A549 treated with DMSO at 1 μM for 4 hours (cell line): ENCODE data around the gene WFDC10A. TPM values are rescaled to one million over a fixed set of nuclear protein-coding genes. Genes with fewer than 3 reads are reported as not detected.

ENCODE experiments used
- total RNA-seq: library from RNA; stranded (reverse); fragments of 200-300 nt; extraction: Qiagen RNA extraction; gene quantifications from 5 replicates; pipeline ENCODE4 v1.2.3, GENCODE V29; 2022; ENCODE audit warnings: low read depth

The WFDC10A gene
- not detected in 5 replicates for total RNA-seq

DNA sequence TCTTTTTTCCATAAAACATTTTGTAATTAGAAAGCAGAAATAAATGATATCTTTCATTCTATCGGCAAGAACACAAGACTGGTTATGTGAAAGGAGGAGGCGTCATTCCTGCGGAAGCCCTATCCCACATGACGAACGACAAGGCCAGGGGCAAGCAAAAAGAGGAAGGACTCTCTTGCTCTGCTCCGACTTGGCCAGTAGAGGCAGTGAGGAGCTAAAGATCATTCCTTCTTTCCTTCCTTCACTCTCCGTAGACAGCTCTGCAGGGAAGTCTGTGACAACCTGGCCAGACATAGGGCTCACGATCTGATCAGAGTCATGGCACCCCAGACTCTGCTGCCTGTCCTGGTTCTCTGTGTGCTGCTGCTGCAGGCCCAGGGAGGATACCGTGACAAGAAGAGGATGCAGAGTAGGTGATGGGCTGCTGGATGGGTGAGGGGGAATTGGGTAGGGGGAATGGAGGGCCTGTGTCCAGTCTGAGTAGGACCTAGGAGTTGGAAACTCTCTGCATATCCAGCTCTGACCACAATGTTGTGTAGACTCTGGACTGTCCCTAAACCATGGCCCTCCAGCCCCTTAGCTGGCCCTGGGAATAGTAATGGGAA, at the start of gene WFDC10A:
Gene WFDC10A (plus strand): TSS at position 244 of the 605 bp plus-strand sequence. CDS start 75 bp downstream, at position 319.

DNA sequence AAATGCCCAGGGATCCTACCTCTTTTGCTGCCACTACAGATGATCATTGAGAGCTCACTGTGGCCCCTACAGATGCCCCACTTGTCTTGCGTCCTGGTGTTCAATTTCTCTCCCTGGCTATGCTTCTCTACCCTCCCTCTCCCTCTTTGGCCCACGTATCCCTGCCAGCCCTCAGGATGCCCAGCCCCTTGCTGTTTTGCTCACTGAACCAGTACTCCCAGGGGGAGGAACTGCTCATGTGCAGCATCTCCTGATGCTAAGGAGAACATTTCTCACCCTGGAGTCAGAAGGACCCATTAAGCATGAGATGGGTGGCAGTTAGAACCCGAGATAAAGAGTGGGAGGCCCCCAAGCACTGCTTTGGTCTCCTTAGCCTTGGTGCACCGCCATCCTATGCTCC, 1.6 kb downstream of the WFDC10A start, which contains the start of gene WFDC9:
Gene WFDC9 (minus strand): TSS at position 101 of the 400 bp plus-strand sequence. CDS start 21,103 bp downstream, outside the sequence.

DNA sequence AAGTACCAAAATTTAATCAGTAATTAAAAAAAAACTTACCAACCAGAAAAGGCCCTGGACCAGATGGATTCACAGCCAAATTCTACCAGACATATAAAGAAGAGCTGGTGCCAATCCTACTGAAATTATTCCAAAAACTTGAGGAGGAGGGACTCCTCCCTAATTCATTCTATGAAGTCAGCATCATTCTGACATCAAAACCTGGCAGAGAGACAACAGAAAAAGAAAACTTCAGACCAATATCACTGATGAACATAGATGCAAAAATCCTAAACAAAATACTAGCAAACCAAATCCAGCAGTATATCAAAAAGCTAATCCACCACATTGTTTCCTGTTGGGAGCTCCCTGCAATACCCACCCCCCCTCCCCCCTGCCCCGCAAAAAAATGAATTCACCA, 40.6 kb downstream of the WFDC10A start, which contains the start of gene WFDC11:
Gene WFDC11 (minus strand): TSS at position 101 of the 400 bp plus-strand sequence. CDS start 19,639 bp downstream, outside the sequence.

Other genes starting within 250 kb of the WFDC10A start
- 24.5 to 28.8 TPM (median 25.3 TPM) in 5 replicates for gene DBNDD2, start 221.4 kb upstream of the WFDC10A start, total RNA-seq
- gene PIGT, start 213.6 kb upstream of the WFDC10A start, total RNA-seq, result 89.3 to 101 TPM (median 93.2 TPM) in 5 replicates
- 0.15 to 0.19 TPM in 2 of 5 replicates, not detected in the others for gene WFDC2, start 160.0 kb upstream of the WFDC10A start, total RNA-seq
- not detected in 5 replicates for gene SPINT3, start 114.1 kb upstream of the WFDC10A start, total RNA-seq
- not detected in 5 replicates for gene WFDC6, start 90.3 kb upstream of the WFDC10A start, total RNA-seq
- gene EPPIN, start 82.3 kb upstream of the WFDC10A start, total RNA-seq, result not detected in 5 replicates
- gene WFDC8, start 50.5 kb upstream of the WFDC10A start, total RNA-seq, result not detected in 5 replicates
- not detected in 5 replicates for gene WFDC9, start 1.5 kb downstream of the WFDC10A start, total RNA-seq
- gene WFDC11, start 40.5 kb downstream of the WFDC10A start, total RNA-seq, result not detected in 5 replicates
- not detected in 5 replicates for gene WFDC13, start 72.3 kb downstream of the WFDC10A start, total RNA-seq
- not detected in 5 replicates for gene WFDC10B, start 75.3 kb downstream of the WFDC10A start, total RNA-seq
- not detected in 5 replicates for gene SPINT4, start 92.6 kb downstream of the WFDC10A start, total RNA-seq
- 0.23 TPM in 1 of 5 replicates, not detected in the others for gene WFDC3, start 162.1 kb downstream of the WFDC10A start, total RNA-seq
- gene DNTTIP1, start 162.2 kb downstream of the WFDC10A start, total RNA-seq, result 30.7 to 37.6 TPM (median 36.3 TPM) in 5 replicates
- 225 to 256 TPM (median 248 TPM) in 5 replicates for gene UBE2C, start 182.9 kb downstream of the WFDC10A start, total RNA-seq
- gene TNNC2, start 197.6 kb downstream of the WFDC10A start, total RNA-seq, result 0.31 TPM in 1 of 5 replicates, not detected in the others
- gene SNX21, start 204.1 kb downstream of the WFDC10A start, total RNA-seq, result 8.8 to 13.0 TPM (median 11.6 TPM) in 5 replicates
- 18.7 to 21.8 TPM (median 19.5 TPM) in 5 replicates for gene ACOT8, start 227.7 kb downstream of the WFDC10A start, total RNA-seq
- 1.4 to 1.8 TPM (median 1.5 TPM) in 5 replicates for gene ZSWIM3, start 227.9 kb downstream of the WFDC10A start, total RNA-seq